Thyroid gland (tissue), 4 donors: Measurements from ENCODE around the gene SLC17A7.

Experiments used
- CTCF ChIP-seq, 6 experiments: fragments of 200-600 bp in 3 of 6; fragments of 450-650 bp in 3 of 6; sonication (generic) in 3 of 6; IDR thresholded peaks; one replicate each; pipeline ENCODE4 v1.5.1; 2016 to 2019; ENCODE audit warnings: antibody characterized with exemption in 6 of 6, mild to moderate bottlenecking in 2 of 6, inconsistent platforms in 1 of 6, moderate library complexity in 1 of 6
- POLR2A ChIP-seq, 2 donors: fragments of 450-650 bp; IDR thresholded peaks; one replicate each; pipeline ENCODE4 v1.6.1; 2017; ENCODE audit warnings: antibody characterized with exemption in 2 of 2, mild to moderate bottlenecking in 2 of 2, moderate library complexity in 1 of 2

GRCh38 chr19:49398001-49398615, 43.2 kb downstream of the SLC17A7 start:
- TF ChIP-seq POLR2A (IDR thresholded peaks at IDR 0.05), result no peak
- no peak for TF ChIP-seq CTCF (IDR thresholded peaks at IDR 0.05)
